NCI-H82 (cell line): ENCODE results near the gene SLCO2B1.

Experiments used
- DNase-seq: peaks from one replicate; lab custom pipeline; 2025; lab: John Stamatoyannopoulos, UW

The SLCO2B1 gene

DNA sequence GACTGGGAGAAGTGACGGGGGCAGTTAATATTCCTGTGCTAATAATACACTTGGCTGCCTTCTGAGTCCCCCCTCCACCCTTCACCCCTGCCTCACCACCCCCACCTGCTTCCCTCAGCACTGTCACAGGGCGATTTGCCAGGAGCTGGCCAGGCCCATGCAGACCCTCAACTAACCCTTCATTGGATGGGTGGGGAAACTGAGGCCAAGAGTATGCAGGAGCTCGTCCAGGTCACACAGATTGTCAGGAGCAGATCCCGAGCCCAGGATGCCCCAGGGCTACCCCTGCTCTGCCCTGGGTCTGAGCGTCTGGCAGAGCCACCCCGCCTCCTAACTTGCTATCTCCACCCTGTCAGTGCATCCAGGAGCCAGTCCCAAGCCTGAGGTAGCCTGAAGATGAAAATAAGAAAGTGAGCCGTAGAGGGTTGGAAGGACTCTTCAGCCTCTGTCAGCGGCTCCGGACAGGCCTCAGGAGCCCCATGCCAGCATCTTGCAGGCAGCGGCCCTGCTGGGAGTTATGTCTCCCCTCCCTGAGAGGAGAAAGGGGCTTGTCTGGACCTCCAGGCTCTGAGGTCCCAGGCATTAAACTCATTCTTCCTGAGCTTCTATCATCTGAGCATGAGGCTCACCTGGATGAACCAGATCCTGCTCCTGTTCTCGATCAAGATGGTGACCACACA lies 95.9 kb downstream of the SLCO2B1 start:
- no peak for DNase-seq

DNA sequence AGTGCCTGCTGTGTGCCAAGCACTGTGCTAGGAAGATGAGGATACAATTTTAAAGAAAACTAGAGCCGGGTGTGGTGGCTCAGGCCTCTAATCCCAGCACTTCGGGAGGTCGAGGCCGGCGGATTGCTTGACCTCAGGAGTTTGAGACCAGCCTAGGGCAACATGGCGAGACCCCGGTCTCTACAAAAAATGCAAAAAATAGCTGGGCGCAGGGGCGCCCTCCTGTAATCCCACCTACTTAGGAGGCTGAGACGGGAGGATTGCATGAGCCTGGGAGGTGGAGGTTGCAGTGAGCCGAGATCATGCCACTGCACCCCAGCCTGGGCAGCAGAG lies 98.0 kb downstream of the SLCO2B1 start:
- no peak for DNase-seq

DNA sequence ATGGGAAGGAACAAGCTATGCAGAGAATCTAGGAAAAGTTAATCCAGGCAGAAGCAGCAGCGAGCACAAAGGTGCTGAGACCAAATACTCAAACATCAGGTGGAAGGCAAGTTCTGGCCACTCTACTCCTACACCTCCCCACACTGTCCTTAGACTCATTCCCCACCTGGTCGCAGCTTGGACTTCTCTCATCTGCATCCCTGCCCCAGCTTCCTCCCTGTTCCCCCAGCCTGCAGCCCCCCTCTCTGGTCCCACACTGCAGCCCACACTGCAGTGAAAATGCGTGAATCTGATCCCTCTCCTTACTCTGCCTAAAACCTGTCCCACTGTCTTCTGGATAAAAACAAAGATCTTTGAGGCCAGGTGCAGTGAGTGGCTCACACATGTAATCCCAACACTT lies 98.8 kb downstream of the SLCO2B1 start:
- no peak for DNase-seq

DNA sequence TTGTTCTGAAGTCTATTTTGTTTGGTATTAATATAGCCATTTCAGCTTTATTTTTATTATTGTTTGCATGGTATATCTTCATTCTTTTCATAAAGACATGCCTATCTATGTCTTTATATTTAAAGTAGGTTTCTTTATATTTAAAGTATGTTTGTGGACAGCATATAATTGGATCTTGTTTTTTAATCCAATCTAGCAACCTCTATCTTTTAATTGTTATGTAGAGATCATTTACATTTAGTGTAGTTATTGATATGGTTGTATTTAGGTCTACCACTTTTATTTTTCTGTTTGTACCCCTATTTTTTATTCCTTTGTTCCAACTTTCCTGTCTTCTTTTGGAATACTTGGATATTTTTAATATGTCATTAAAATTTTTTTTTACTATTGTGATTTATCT lies 103.4 kb downstream of the SLCO2B1 start:
- no peak for DNase-seq
